Measurements from ENCODE around the gene CRAT.

The CRAT gene

DNA sequence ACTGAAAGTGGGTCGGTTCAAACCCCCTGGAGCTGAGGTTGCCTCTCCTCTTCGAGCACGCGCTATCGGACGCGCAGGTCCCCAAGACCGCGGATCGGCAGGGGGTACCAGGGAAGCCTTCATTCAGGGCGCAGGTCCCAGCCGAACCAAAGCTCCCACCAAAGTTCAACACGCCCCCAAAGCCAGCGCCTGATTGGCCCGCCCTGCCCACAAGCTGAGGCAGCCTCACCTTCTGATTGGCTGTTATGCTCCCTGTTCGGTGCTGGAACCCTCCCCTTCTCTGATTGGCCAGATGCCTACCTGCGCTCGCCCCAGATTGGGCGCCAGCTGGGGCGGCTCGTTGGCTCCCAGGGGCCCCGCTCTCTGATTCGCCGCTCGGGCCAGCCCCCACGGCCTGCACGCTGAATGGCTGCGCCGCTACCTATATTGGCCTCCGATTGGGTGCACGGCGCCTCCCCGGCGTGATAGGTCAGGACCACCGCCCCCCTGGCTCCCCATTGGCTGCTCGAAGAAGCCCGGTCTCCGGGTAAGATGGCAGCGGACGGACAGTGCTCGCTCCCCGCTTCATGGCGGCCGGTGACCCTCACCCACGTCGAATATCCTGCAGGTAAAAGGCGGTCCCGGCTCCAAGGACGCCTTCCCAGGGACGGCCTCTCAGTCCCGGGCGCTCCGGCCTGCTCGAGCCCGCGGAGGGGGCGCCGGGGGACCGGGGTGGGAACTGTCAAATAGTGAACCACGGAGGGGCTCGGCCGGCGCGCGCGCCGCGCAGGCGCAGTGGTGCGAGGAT is 29.8 kb downstream of the CRAT start, which contains the start of gene DOLPP1:
Gene DOLPP1, plus strand, starts transcription at position 511 of the 787 bp plus-strand sequence. Its CDS starts 21 bp downstream, at position 532.
- DNase-seq = peak; percentile 97 to 98

DNA sequence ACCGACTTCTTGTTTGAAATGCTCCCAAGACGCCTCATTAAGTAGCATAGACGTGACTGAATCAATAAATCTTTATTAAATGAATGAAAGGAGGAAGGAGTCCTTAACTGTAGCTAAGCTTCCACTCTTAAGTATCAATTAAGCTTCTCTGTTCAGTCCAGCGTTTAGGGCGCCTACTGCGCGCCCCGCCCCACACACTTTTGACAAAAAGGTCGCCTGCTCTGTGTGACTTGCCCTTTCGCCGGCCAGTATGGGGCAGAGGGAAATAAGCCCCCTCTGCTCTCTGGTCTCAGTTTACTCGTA is 30.3 kb downstream of the CRAT start:
- DNase-seq = no peak

DNA sequence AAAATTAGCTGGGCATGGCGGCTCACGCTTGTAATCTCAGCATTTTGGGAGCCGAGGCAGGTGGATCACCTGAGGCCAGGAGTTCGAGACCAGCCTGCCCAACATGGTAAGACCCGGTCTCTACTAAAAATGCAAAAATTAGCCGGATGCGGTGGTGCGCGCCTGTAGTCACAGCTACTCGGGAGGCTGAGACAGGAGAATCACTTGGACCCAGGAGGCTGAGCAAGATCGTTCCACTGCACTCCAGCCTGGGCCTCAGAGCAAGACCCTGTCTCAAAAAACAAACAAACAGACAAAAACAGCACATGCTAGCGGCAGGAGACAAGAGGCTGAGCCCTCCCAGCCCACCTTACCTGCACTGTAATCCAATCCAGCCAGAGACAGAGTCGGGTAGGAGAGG is 30.8 kb downstream of the CRAT start:
- DNase-seq = no peak

DNA sequence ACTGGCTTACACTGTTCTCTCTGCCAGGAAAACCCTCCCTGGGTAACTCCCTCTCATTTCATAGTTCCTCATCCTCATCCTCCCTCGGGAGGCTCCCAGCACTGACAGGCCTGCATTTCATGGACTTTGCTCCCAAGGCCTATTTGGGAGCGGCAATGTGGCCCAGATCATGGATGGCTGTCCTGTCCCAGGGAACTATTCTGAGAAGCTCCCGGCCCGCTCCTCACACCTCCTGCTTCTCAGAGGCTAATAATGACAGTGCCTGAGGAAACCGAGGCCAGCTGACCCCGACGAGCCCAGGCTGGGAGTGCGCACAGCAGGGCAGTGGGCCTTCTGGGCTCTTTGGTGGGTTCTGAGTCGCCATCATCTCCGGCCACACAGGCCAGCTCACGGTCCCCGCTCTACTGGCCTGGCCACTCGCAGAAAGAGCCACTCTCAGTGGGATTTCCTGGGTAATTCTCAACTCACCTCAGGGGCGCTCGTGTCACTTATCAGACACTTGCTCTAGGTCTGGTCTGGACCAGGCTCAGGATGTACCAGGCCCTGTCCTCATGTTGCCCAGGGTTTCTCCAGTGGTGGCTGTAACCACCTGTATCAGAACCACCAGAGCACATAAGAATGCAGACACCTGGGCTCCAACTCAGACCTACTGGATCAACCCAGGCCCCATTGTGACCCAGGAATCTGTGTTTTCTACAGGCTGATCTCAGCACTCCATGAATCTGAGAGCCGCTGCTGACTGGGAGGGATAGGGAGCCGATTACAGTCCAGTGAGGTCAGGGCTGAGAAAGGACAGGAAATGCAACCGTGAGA is 31.7 kb downstream of the CRAT start:
- DNase-seq = no peak

DNA sequence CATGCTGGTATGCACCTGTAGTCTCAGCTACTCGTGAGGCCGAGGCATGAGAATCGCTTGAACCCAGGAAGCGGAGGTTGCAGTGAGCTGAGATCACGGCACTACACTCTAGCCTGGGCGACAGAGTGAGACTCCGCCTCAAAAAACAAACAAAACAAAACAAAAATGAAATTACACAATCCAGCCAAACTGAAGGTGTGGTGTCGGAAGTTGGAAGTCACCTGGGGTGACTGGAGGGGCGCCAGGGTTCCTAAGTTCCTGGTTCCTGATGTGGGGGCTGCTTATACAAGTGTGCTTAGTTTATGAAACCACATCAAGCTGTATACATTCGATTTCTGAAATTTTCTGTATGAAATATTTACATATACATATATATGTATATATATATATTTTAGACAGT is 33.4 kb downstream of the CRAT start:
- no peak for DNase-seq

DNA sequence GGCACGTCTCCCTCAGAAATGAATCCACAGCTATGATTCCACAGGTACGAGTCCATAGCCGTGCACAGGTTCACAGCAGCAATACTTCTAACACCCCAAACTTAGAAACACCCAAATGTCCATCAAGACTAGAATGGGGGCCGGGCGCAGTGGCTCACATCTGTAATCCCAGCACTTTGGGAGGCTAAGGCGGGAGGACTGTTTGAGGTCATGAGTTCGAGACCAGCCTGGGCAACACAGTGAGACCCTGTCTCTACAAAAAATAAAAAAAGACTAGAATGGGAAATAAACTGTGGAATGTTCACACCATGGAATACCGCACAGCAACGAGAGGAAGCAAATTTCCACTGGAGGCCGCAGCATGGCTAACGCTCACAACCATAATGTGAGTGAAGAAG is 34.0 kb downstream of the CRAT start:
- no peak for DNase-seq

DNA sequence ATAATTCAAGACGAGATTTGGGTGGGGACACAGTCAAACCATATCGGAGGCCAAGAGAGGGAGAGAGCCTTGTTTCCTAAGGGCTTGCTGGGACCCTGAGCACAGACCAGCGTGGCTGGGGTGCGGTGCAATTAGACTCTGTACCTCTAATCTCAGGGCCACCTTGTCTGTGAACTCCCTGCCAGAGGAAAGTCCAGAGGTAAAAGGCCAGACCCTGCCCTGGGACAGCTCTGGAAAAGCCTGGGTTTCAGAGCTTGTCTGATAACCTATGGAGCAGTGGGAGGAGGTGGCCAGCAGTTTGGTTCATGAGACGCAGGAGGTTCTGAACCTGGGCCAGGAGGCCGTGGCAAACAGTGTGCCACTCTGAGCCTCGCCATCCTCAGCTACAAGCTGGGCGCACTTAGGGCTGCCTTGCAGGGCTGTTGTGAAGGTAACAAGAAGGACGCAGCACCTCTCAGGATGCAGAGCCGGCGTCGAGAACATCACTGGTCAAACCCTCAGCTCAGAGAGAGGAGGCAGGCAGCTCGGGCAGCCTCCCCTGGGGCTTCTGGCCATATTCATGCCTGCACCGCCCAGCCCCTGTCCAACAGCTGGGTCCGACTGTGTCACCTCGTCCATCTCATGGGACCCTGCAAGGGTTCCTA is 34.5 kb downstream of the CRAT start:
- DNase-seq = no peak

DNA sequence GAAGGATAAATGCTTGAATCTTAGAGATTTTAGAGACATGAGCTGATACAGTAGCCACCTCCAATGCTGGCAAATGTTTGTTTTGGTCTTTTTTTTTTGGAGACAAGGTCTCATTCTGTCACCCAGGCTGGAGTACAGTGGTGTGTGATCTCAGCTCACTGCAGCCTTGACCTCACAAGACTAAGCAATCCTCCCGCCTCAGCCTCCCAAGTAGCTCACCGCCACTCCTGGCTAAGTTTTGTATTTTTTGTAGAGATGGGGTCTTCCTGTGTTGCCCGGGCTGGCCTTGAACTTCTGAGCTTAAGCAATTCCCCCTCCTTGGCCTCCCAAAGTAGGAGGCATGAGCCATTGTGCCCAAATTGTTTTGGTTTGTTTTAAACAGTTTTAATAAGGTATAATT is 36.5 kb downstream of the CRAT start:
- DNase-seq = no peak

DNA sequence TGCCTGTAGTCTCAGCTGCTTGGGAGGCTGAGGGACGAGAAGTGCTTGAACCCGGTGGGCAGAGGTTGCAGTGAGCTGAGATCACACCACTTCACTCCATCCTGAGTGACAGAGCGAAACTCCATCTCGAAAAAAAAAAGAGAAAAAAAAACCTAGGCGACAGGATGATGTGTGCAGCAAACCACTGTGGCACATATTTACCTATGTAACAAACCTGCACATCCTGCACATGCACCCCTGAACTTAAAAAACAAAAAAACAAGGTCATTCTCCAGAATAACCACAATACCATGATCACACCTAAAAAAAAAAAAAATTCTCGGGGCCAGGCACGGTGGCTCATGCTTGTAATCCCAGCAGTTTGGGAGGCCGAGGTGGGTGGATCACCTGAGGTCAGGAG is 37.2 kb downstream of the CRAT start:
- DNase-seq = no peak

DNA sequence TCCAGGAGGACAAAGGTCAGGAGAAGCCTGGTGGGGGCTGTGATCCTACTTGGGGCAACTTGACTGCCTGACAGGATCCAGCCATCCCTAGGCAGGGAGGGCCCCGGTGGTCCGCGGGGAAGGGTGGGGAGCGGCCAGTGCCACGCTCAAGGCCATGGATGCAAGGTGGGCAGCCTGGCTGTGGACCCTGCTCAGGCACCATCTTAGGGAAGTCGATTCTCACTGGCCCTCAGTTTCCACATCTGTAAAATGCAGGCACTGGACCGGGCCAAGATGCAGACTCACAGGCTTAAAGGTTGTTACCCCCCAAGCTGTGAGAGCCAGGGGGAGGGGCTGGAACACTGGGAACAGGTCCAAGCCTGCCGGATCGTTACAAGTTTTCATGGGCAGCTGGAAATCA is 38.4 kb downstream of the CRAT start:
- no peak for DNase-seq

DNA sequence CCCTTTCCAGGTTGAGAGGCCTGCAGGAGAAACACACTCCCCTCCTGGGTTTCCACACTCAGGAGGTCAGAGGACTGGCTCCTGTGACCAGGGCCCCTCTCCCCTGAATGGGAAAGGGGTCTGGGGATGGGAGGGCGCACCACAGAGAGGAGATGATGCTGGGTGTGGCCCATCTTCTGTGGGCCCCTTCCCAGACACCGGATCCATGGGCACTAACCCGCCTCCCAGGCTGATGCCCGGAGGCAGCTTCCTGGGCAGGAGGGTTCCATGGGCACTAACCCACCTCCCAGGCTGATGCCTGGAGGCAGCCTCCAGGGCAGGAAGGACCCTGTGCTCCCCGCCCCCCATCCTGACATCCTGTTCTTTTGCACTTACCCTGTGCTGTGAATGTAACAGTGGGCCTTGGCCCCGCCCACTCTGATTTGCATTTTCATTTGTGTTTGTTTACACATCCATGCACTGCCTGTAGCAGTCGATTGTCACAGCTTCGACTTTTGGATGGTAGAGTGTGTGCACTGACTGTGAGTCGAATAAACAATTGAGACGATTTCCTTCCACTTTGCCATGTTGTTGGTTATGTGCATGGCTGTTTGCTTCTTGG is 39.0 kb downstream of the CRAT start:
- DNase-seq = no peak

DNA sequence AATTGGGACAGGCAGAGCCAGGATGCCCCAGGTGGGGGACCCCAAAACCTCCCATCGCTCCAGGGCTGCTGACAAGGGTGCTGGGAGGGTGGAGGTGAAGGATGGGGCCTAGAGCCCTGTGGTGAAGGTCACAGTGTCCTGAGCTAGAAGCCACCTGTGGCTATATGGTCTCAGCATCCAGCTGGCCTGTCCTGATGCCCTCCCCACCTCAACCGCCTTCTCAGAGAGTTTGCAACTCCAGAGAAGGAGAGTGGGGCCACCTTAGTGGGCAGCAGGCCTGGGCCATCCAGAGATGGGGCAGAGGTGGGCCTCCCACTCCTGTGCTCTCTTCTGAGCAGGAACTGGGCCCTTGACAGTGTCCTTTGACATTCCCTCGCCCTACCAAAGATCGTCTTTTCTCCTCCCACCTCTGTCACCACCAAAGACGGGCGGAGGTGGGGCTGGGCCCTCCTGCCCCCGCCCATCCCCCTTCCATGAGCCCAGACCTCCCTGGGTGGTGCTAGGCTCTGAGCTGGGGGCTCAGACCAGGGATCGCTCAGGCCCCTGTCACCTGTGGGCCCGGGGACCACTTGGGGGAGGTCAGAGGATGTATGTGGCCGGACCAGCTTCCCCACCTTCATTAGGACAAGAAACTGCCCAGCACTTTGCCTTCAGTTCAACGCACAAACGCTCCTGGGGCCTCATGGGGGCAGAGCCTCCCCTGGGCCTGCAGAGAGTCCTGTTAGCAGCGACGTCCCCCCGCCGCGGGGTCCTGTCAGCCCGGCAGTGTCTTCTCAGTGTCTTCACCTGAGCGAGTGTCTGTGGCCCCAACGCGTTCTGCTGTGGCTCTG is 39.7 kb downstream of the CRAT start:
- no peak for DNase-seq

DNA sequence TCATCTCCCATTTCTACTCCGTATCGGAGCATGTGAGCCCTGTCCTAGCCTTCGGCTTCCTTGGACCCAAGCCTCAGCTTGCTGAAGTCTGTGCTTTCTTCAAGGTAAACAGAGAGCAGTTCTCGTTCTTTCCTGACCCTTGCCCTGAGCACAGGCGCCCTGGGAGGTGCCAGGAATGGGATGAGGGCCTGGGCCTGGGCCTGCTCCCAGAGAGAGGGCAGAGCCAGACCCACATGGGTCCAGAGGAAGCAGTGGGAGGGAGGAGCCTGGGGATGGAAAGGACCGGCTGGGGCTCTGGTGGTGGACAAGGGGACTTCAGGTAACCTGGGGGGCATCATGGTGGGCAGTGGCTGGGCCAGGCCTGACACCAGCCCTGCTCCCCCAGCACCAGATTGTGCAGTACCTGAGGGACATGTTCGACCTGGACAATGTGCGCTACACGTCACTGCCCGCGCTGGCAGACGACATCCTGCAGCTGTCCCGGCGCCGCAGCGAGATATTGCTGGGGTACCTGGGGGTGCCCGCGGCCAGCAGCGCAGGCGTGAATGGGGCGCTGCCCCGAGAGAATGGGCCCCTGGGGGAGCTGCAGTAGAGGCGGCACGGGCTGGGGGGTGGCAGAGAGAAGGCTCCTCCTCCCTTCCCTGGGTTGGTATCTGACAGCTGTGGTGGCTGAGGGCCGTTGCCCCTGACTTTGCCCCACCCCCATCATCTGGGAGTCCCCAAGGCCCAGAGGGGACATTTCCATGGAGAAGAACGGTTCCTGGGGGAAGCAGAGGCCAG is 40.5 kb downstream of the CRAT start:
- DNase-seq = no peak

DNA sequence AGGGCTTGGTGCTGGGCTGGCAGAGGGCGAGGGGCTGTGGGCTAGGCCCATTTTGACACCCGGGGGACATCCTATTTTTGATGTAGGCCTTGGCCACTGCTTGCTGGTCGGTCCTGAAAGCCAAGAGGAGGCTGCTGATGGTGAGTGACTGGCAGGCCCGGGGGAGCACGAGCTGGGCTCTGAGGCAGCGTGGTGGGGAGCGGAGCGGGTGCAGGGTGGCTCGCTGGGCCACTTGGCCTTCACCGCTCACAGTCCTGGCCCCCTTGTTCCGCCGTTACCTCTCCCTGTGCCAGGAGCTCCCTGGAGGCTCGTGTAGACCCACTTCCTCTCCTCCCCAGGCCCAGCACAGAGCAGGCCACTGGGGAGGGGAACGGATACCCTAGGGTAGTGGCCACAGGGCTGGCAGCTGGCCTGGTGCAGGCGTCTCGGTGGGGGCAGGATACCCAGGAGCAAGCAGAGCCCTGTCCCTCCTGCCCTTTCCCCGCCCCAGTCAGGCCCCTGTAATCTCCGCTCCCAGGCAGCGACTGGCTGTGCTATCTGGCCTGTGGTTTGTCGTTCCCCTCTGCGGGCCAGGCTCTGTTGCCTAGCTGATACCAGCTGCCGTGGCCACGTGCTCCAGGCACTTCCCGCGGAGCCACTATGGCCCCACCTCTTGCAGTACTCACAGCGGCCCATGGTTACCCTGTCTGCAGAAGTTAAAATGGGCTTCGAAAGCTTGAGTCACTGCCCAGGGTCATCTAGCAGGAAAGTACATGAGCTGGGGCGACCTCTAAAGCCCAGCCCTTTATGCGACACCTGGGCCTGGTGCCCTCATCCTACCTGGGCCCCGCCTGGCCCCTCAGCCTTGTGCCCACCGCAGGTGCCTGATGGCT is 41.4 kb downstream of the CRAT start:
- DNase-seq = no peak

DNA sequence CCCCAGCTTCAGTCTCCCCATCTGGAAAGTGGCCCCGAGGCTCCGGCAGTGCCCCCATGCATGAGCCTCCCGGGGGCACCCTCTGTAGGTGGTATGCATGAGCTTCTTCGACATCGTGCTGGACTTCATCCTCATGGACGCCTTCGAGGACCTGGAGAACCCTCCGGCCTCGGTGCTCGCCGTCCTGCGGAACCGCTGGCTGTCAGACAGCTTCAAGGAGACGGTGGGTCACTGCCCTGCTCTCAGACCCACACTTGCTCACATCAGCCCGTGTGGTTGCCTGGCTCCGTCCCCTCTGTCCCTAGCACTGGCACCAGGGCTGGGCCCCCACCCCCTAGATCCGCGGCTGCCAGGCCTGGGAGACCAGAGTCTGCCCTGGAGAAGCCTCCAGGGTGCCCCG is 42.5 kb downstream of the CRAT start:
- DNase-seq = no peak

DNA sequence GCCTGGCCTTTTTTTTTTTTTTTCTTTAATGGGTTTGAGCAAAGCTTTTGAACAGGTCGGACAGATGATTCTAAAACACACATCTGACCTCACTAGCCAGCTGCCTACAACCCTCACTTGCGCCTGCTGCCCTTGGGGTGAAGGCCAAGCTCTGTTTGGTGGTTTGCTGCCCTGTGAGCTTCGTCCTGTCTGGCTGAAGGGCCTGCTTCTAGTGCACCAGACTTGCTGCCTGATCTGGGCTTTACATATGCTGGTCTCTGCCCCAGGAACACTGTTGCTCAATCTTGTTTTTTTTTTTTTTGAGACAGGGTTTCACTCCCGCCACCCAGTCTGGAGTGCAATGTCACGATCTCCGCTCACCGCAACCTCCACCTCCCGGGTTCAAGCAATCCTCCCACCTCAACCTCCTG is 46.1 kb downstream of the CRAT start:
- DNase-seq = no peak

DNA sequence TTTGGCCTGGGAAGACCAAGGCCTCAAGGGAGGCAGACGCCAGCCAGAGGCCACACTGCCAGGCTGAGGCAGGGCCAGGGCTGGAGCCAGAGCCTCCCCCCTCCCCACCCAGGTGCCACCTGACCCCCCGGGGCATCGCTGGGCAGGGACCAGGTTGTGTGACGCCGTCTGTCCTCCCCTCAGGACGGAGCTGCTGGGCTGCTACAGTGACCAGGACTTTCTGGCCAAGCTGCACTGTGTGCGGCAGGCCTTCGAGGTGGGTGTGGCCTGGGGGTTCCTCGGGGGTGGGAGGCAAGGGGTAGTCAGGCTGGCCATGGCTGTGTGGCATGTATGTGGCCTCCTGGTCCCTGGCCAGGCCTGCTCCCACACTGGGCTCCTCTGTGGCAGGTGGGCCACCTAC is 47.5 kb downstream of the CRAT start:
- DNase-seq = no peak

DNA sequence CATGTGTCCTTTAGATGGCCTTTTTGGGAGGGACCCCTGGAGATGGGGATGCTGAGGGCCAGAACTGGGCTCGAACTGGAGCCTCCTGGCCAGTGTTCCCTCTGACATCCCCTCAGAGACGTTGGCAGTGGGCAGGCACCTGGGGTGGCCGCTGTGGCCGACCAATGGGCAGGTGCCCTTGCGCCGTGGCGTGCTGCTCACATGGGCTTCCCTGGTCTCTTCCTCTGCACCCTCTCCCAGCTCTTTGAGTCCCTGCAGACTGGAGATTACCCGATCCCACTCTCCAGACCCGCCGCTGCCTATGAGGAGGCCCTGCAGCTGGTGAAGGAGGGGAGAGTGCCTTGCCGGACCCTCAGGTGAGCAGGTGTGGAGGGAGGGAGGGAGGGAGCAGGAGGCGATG is 49.6 kb downstream of the CRAT start:
- DNase-seq = no peak

DNA sequence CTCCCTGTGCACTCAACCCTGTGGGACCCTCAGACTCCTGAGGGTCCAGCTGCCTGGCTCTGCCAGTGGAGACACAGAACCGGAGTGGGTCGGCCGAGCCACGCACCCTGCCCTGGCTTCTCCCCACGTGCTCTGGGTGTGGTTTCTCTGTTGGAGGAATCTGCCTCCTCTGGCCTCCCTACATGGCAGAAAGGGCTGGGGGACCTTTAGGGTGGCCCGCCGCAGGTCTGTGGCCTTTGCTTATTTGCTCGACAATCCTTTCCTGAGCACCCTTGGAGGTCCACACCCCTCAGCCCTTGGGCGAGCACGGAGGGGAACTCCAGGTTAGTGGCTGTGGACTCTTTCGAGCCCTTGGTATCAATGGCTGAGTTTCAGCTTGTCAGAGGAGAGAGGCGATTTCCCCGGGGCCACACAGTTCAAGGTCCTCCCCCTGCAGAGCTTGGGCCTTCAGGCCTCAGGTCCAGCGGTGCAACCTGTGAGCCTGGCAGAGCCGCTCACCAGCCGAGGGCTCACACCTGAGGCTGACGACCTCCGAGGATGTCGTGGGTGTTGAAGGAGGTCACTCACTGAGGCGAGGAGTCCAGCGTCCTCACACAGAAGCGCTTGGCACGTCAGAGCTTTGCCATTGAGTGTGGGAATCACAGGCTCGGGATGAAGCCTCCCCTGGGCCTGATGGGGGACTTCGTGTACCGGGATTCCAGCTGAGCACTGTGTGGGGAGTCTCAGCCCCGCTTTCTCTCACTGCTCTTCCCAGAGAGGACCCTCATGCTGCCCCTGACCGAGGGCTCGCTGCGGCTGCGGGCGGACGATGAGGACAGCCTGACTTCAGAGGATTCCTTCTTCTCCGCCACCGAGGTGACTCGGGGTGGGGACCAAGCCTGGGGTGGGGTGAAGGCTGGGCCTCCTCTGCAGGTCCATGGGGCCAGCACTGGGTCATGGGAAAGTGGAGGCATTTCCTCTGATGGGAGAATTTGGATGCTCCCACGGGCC is 50.5 kb downstream of the CRAT start:
- no peak for DNase-seq

All from NCI-H1930 (cell line).